A549 (cell line): ENCODE measurements around the gene ATP11A.

Source experiments
- CHD2 ChIP-seq: fragments of 150-350 bp; IDR thresholded peaks from 2 replicates; pipeline ENCODE4 v1.6.1; 2014; ENCODE audit warnings: low read length; ENCODE audit not compliant: partially characterized antibody
- CTCF ChIP-seq: fragments of >200 bp; sonication (Bioruptor Twin); formaldehyde crosslinking; IDR thresholded peaks from 3 replicates; pipeline ENCODE4 v1.5.1; 2016
- ELK1 ChIP-seq: fragments of 150-350 bp; IDR thresholded peaks from 2 replicates; pipeline ENCODE4 v1.6.1; 2014; ENCODE audit warnings: low read depth, mild to moderate bottlenecking, low read length
- MAX ChIP-seq: IDR thresholded peaks from 2 replicates; pipeline ENCODE4 v1.6.1; 2012
- POLR2A ChIP-seq: IDR thresholded peaks from 2 replicates; pipeline ENCODE4 v1.6.1; 2012; ENCODE audit warnings: mild to moderate bottlenecking, low read length
- REST ChIP-seq: fragments of 200-600 bp; sonication (generic); IDR thresholded peaks from 2 replicates; pipeline ENCODE4 v1.6.1; 2016; ENCODE audit warnings: antibody characterized with exemption, mild to moderate bottlenecking, moderate library complexity
- SREBF2 ChIP-seq: fragments of 450-650 bp; IDR thresholded peaks from 2 replicates; pipeline ENCODE4 v1.6.1; 2014; ENCODE audit warnings: mild to moderate bottlenecking, moderate library complexity
- USF2 ChIP-seq: fragments of 450-650 bp; IDR thresholded peaks from 2 replicates; pipeline ENCODE4 v1.6.1; 2014; ENCODE audit warnings: antibody characterized with exemption
- ZSCAN20 ChIP-seq: fragments of 250-450 bp; sonication (Bioruptor Pico); IDR thresholded peaks from 2 replicates; pipeline ENCODE4 v1.8.0; 2022; ENCODE audit warnings: mild to moderate bottlenecking, moderate library complexity

- TF ChIP-seq CTCF (no peak), ELK1 (no peak), POLR2A (no peak), ZSCAN20 (no peak), MAX (no peak), REST (no peak), USF2 (no peak), SREBF2 (no peak), CHD2 (no peak)
These were observed 42.1 kb downstream of the ATP11A start for GRCh38 chr13:112731667-112732616.
